Measurements from ENCODE around the gene FER. TPM values are rescaled to one million over a fixed set of nuclear protein-coding genes. Genes with fewer than 3 reads are reported as not detected.

The FER gene
- total and polyA plus RNA-seq, 9 of the 15 experiments (the other 6 are each of a cell fraction or from before 2014, with no cell fraction given), result 6.7 to 18.2 (median 8.9) TPM

DNA sequence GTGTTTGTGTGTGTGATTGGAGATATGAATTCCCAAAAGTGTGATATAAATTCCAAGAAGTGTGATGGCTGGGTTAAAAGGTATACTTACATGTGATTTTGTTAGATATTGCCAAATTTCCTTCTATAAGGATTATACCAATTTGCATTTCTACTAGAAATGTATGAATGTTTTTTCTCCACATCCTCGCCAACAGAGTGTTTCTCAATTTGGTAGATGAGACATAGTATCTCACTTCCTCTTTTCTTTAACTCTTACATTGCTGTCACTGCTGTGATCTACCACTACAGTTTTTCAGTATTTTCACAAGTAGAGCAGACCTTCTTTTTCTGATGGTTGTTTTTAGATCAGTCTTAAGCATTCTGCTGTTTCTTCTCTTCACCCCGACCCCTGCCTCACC lies 111.3 kb downstream of the FER start:
- in situ Hi-C loops (cut with MboI), result no loop called here
- Histone ChIP-seq H3K4me1 (replicated peaks in 1 of 2; ENCODE audit: control insufficient read depth in 2 of 2, insufficient read depth in 2 of 2, low read length in 2 of 2) (no peaks in the 10 kb centered on the region; a peak in 1 of 5 replicates), H3K36me3 (ENCODE audit: control insufficient read depth, insufficient read depth, low read length) (no peaks in the 10 kb centered on the region), H3K27me3 (ENCODE audit: control insufficient read depth in 2 of 2, insufficient read depth in 2 of 2, low read length in 2 of 2) (no peaks in the 10 kb centered on the region), H3K9ac (ENCODE audit: insufficient read depth in 1 of 2, low read depth in 2 of 2, low read length in 2 of 2) (no peak overlapping the region), H3K9me1 (ENCODE audit: control insufficient read depth, insufficient read depth, low read length) (no peaks in the 10 kb centered on the region), H3K27ac (ENCODE audit: extremely low read depth, low read depth, low read length) (peak overlapping the region; percentile 27; the same call in 1 of the 3 replicates), H3K79me2 (ENCODE audit: control insufficient read depth, insufficient read depth, low read length) (no peaks in the 10 kb centered on the region), H4K20me1 (replicated peaks; ENCODE audit: control insufficient read depth, insufficient read depth, low read length) (no peaks in the 10 kb centered on the region), H3K4me3 (no peak overlapping the region), H2AFZ (ENCODE audit: low read depth, low read length) (peak overlapping the region; percentile 60), H3K9me3 (replicated peaks; ENCODE audit: control insufficient read depth, insufficient read depth, low read depth, low read length) (no peaks in the 10 kb centered on the region), H3K4me2 (ENCODE audit: insufficient read depth, low read length) (no peak overlapping the region)
- 0% methylated on average over 2 of the region's 2 CpGs for WGBS (ENCODE audit: insufficient coverage, low coverage, missing lambda C conversion rate)
- ChIA-PET CTCF (ENCODE audit: low intra/inter-chr PET ratio) (no interaction called here), POLR2A (no interaction called here)
- FAIRE-seq (no peak), ATAC-seq (0 out of 3 replicates have a peak, but pooled peaks have one; percentile 53), DNase-seq (ENCODE audit: extremely low read depth in 1 of 4, low spot score in 3 of 4) (peak in 1 of 4 experiments; percentile 11)
- intact Hi-C loops (cut with micrococcal nuclease), result no loop called here
- BruUV-seq (replicated peaks), result no TSS peak
- TF ChIP-seq SMAD3 (CRISPR knock-in tag; conservative IDR thresholded peaks at IDR 0.05) (no peak), STAG1 (CRISPR knock-in tag; IDR thresholded peaks at IDR 0.05; ENCODE audit: borderline replicate concordance) (no peak), ZNF24 (IDR thresholded peaks at IDR 0.05) (no peak), CEBPB (tag; IDR thresholded peaks at IDR 0.05) (peak; percentile 81), NFRKB (IDR thresholded peaks at IDR 0.05; ENCODE audit: low read depth) (no peak), MEF2D (tag; conservative IDR thresholded peaks at IDR 0.05; ENCODE audit: low read depth) (no peak), MCM5 (IDR thresholded peaks at IDR 0.05; ENCODE audit: low read depth) (no peak), POLR2B (IDR thresholded peaks at IDR 0.05; ENCODE audit: low read depth, partially characterized antibody) (no peak), MAFK (IDR thresholded peaks at IDR 0.05; ENCODE audit: low read length) (no peak), IRF2 (CRISPR knock-in tag; IDR thresholded peaks at IDR 0.05) (no peak)
- TF ChIP-seq, protein P1, sequence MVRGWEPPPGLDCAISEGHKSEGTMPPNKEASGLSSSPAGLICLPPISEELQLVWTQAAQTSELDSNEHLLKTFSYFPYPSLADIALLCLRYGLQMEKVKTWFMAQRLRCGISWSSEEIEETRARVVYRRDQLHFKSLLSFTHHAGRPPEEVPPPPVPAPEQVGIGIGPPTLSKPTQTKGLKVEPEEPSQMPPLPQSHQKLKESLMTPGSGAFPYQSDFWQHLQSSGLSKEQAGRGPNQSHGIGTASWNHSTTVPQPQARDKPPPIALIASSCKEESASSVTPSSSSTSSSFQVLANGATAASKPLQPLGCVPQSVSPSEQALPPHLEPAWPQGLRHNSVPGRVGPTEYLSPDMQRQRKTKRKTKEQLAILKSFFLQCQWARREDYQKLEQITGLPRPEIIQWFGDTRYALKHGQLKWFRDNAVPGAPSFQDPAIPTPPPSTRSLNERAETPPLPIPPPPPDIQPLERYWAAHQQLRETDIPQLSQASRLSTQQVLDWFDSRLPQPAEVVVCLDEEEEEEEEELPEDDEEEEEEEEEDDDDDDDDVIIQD (CRISPR knock-in tag; IDR thresholded peaks at IDR 0.05), result no peak
- TF ChIP-seq, protein P2, sequence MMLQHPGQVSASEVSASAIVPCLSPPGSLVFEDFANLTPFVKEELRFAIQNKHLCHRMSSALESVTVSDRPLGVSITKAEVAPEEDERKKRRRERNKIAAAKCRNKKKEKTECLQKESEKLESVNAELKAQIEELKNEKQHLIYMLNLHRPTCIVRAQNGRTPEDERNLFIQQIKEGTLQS (IDR thresholded peaks at IDR 0.05), result no peak
- TF ChIP-seq, protein P2 (CRISPR knock-in tag; conservative IDR thresholded peaks at IDR 0.05), result no peak
- TF ChIP-seq, protein P3, sequence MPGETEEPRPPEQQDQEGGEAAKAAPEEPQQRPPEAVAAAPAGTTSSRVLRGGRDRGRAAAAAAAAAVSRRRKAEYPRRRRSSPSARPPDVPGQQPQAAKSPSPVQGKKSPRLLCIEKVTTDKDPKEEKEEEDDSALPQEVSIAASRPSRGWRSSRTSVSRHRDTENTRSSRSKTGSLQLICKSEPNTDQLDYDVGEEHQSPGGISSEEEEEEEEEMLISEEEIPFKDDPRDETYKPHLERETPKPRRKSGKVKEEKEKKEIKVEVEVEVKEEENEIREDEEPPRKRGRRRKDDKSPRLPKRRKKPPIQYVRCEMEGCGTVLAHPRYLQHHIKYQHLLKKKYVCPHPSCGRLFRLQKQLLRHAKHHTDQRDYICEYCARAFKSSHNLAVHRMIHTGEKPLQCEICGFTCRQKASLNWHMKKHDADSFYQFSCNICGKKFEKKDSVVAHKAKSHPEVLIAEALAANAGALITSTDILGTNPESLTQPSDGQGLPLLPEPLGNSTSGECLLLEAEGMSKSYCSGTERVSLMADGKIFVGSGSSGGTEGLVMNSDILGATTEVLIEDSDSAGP (CRISPR knock-in tag; IDR thresholded peaks at IDR 0.05), result no peak
- TF ChIP-seq, protein P4, sequence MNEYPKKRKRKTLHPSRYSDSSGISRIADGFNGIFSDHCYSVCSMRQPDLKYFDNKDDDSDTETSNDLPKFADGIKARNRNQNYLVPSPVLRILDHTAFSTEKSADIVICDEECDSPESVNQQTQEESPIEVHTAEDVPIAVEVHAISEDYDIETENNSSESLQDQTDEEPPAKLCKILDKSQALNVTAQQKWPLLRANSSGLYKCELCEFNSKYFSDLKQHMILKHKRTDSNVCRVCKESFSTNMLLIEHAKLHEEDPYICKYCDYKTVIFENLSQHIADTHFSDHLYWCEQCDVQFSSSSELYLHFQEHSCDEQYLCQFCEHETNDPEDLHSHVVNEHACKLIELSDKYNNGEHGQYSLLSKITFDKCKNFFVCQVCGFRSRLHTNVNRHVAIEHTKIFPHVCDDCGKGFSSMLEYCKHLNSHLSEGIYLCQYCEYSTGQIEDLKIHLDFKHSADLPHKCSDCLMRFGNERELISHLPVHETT (CRISPR knock-in tag; conservative IDR thresholded peaks at IDR 0.05 in 1 of 2, IDR thresholded peaks at IDR 0.05 in 1 of 2), result no peak
